Epithelial cell of proximal tubule (primary cell): Measurements from ENCODE around the gene CBX4. TPM values are rescaled to one million over a fixed set of nuclear protein-coding genes. Genes with fewer than 3 reads are reported as not detected.

ENCODE experiments used
- DNase-seq: peaks from one replicate; pipeline ENCODE4 v3.0.0-alpha.2; 2011; ENCODE audit warnings: low read depth
- H3K4me3 ChIP-seq: 2 replicates; pipeline ENCODE4 v1.5.1; 2011; ENCODE audit warnings: low read depth, mild to moderate bottlenecking, low read length
- total RNA-seq: library from RNA; depleted of rRNA; stranded (reverse); fragments of >200 nt; gene quantifications from 2 replicates; pipeline ENCODE4 v1.2.3, GENCODE V29; 2015
- TF ChIP-seq, protein P1 (sequence below): conservative IDR thresholded peaks from 2 replicates; pipeline ENCODE4 v1.5.1; 2012; ENCODE audit warnings: low read depth, mild to moderate bottlenecking, low read length

The CBX4 gene
- total RNA-seq, 1 donor from 2014 or later = 4.8 TPM

DNA sequence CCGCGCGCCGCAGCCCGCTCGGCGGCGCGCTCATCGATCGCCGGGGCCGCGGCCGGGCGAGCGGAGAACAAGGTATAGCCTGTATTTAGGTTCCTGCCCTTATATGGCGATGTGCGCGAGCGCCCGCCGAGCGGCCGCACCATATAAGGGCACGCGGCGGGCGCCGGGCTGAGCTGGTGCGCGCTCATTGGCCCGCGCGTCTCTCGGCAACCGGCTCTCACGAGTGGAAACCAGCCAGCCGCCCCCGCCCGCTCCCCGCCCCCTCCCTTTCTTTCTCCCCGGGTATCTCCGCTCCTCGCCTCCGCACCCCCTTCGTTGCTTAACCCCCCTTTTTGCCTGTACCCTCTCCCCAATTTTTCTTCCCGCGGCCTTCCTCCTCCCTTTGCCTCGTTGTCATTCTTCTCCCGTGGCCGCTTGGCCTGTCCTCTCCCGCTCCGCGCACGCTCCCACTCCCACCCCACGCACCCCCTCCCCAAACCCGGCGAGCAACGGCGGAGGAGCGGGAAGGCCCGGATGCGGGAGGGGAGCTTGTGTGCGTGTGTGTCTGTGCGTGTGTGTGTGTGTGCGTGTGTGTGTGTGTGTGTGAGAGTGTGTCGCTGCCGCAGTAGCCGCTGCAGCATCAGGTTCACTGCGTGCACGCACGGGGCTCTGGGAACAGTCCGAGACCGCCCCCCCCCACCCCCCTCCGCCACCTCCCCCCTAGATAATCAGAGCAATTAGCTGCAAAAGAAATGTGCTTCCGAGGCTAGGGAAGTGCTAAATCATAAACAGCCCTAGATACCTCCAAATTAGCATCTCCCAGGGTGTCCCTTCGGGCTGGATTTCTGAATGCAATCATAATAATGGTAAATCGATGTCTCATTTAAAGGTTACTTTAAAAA is 28.9 kb downstream of the CBX4 start:
- DNase-seq = no peak
- H3K4me3 ChIP-seq = peak overlapping the region; percentile 28
- TF ChIP-seq, protein P1, sequence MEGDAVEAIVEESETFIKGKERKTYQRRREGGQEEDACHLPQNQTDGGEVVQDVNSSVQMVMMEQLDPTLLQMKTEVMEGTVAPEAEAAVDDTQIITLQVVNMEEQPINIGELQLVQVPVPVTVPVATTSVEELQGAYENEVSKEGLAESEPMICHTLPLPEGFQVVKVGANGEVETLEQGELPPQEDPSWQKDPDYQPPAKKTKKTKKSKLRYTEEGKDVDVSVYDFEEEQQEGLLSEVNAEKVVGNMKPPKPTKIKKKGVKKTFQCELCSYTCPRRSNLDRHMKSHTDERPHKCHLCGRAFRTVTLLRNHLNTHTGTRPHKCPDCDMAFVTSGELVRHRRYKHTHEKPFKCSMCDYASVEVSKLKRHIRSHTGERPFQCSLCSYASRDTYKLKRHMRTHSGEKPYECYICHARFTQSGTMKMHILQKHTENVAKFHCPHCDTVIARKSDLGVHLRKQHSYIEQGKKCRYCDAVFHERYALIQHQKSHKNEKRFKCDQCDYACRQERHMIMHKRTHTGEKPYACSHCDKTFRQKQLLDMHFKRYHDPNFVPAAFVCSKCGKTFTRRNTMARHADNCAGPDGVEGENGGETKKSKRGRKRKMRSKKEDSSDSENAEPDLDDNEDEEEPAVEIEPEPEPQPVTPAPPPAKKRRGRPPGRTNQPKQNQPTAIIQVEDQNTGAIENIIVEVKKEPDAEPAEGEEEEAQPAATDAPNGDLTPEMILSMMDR = no peak

DNA sequence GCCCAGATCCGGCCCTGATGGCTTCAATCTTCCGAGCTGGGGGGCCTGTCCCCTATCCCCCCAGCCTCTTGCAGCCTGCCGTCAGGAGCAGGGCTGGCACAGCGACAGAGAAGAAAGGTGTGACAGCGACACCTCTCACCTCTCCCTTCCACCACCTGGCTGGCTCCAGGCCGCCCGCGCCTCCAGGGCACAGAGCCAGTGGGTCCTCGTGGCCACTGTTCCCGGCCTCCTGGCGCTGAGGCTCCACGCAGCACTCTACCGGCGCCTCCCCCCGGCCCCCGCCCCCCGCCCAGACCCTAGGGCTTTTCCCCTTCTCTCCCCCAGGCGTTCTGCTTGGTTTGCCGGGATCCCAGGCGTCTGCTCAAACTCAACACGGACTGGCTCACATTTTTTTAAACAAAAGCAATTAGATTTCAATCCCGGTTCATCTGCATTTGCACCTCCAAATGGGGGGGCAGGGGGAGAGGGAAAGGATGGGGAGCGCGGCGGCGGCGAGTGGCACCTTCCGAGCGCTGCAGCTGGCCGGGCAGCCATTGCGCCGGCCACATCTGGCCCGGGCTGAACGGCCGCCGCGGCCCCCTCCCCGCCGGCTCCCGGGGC is 29.6 kb downstream of the CBX4 start:
- H3K4me3 ChIP-seq = peak overlapping the region; percentile 8
- DNase-seq = no peak
- TF ChIP-seq, protein P1 = no peak

DNA sequence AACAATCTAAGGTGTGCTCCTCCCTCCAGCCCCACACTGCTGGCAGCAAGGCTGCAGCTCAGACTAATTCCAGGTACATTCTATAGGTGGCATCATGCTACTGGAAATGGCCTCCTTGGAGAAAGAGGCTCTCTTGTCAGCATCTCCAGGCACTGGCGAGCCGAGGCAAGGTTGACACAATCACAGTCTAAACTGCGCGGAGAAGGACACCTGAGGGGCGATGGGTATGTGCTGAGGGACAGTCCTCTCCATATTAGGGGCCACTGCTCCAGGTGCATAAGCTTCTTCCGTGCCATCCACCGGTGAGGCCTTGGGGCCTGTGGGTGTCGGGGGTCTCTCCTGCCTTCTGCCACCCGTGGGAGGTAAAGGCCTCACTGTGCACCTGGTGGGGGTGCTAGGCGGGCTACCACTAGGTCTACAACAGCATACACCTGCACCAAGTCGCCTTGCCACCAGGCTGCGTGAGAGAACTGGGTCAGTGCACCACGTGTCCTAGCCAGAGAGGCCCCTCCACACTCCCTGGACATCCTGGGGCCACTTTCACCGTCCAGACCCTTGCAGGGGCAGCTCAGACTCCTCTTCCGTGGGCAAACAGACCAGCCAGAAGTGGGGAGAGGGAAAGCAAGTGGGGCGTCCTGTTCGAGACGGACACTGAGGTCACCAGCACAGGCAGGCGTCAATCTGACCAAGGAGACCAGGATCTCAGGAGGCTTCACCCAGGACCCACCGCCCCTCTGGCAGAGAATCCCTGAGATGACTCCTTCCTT is 30.3 kb downstream of the CBX4 start:
- TF ChIP-seq, protein P1 = peak; percentile 60
- no peak overlapping the region for H3K4me3 ChIP-seq
- peak; percentile 30 for DNase-seq

DNA sequence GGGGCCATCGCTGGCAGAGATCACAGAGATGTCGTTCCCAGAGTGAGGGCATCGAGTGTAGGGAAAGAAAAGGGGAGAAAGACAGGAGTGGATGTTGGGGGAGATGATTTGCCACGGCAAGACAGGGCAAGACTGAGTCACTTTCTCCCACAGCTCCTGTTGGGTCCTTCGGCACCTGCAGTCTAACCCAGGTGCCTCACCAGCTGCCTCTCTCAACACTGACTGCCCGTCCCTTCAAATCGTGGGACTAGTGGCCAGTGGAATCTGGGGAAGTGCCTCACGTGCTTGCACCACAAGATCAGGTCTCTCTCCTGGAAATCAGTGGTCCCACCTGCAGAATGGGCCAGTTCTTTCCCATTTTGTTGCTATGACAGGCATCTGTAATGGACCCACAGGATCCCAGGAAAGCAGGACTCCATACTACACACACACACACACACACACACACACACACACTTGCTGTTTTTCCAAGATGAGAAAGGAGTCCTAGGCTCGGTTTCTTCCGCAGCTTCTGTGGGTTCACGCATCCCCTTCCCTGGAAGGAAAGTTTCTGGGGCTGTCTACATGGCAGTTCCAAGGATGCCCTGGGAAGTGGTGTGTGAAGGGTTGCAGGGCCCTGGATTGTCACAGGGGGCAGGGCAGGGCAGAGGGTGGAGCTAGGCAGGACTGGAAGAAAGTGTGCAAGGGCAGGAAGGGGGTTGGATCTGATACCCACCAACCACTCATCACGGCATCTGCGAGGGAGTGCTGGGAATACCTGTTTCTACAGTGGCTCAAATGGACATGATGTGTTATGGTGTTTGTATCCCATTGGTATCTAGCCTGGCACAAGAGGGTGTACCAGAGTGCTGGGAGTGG is 32.1 kb downstream of the CBX4 start:
- DNase-seq = no peak
- no peak overlapping the region for H3K4me3 ChIP-seq
- TF ChIP-seq, protein P1 = no peak

DNA sequence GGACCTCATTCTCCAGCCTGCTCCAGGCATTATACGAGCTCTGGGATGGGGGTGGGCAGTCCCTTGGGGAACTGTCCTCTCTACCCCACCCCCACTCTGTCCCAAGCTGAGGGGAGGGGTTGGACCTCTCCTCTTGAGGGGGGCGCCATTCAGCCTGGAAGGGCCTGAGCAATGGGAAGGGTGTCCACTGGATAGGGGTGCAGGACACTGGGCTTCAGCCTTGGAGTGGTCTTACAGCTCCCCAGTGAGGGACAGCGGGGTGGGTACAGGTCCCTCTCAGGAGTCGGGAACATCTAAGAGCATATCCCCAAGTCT is 32.8 kb downstream of the CBX4 start:
- H3K4me3 ChIP-seq = no peak overlapping the region
- no peak for DNase-seq
- TF ChIP-seq, protein P1 = no peak
